ENCODE data around the gene RGL1.

The RGL1 gene

GRCh38 chr1:183885142-183885735 is 80.3 kb downstream of the RGL1 start:
- no peak overlapping the region for H3K4me3 ChIP-seq (ENCODE audit: low read depth, low read length)

GRCh38 chr1:183886083-183886828 is 81.3 kb downstream of the RGL1 start:
- H3K4me3 ChIP-seq (ENCODE audit: low read depth, low read length), result no peak overlapping the region

GRCh38 chr1:183886853-183887252 is 81.9 kb downstream of the RGL1 start:
- no peak overlapping the region for H3K4me3 ChIP-seq (ENCODE audit: low read depth, low read length)

- no peak overlapping the region for H3K4me3 ChIP-seq (ENCODE audit: low read depth, low read length)
Measured at GRCh38 chr1:183887826-183888819, 83.2 kb downstream of the RGL1 start.

- H3K4me3 ChIP-seq (ENCODE audit: low read depth, low read length), result no peak overlapping the region
Measured at GRCh38 chr1:183889095-183889494, 84.2 kb downstream of the RGL1 start.

GRCh38 chr1:183891158-183891856 is 86.4 kb downstream of the RGL1 start:
- H3K4me3 ChIP-seq (ENCODE audit: low read depth, low read length), result no peak overlapping the region

- H3K4me3 ChIP-seq (ENCODE audit: low read depth, low read length), result no peak overlapping the region
Measured at GRCh38 chr1:183892351-183892793, 87.5 kb downstream of the RGL1 start.

- no peak overlapping the region for H3K4me3 ChIP-seq (ENCODE audit: low read depth, low read length)
Measured at GRCh38 chr1:183893561-183894289, 88.8 kb downstream of the RGL1 start.

- no peak overlapping the region for H3K4me3 ChIP-seq (ENCODE audit: low read depth, low read length)
Measured at GRCh38 chr1:183894290-183894565, 89.3 kb downstream of the RGL1 start.

- H3K4me3 ChIP-seq (ENCODE audit: low read depth, low read length), result no peak overlapping the region
Measured at GRCh38 chr1:183896466-183897048, 91.6 kb downstream of the RGL1 start.

- no peak overlapping the region for H3K4me3 ChIP-seq (ENCODE audit: low read depth, low read length)
Measured at GRCh38 chr1:183898001-183898396, 93.1 kb downstream of the RGL1 start.

GRCh38 chr1:183898610-183899009 is 93.7 kb downstream of the RGL1 start:
- no peak overlapping the region for H3K4me3 ChIP-seq (ENCODE audit: low read depth, low read length)

- no peak overlapping the region for H3K4me3 ChIP-seq (ENCODE audit: low read depth, low read length)
Measured at GRCh38 chr1:183901748-183902330, 96.9 kb downstream of the RGL1 start.

GRCh38 chr1:183903101-183903500 is 98.2 kb downstream of the RGL1 start:
- H3K4me3 ChIP-seq (ENCODE audit: low read depth, low read length), result no peak overlapping the region

- no peak overlapping the region for H3K4me3 ChIP-seq (ENCODE audit: low read depth, low read length)
Measured at GRCh38 chr1:183905508-183906113, 100.7 kb downstream of the RGL1 start.

GRCh38 chr1:183907070-183907469 is 102.2 kb downstream of the RGL1 start:
- no peak overlapping the region for H3K4me3 ChIP-seq (ENCODE audit: low read depth, low read length)

GRCh38 chr1:183908079-183908478 is 103.2 kb downstream of the RGL1 start:
- H3K4me3 ChIP-seq (ENCODE audit: low read depth, low read length), result no peak overlapping the region

- H3K4me3 ChIP-seq (ENCODE audit: low read depth, low read length), result no peak overlapping the region
Measured at GRCh38 chr1:183909672-183910071, 104.8 kb downstream of the RGL1 start.

- H3K4me3 ChIP-seq (ENCODE audit: low read depth, low read length), result no peak overlapping the region
Measured at GRCh38 chr1:183910845-183911244, 105.9 kb downstream of the RGL1 start.

Measured in iPS-11a (cell line).